KMS-11 (cell line): ENCODE data around the gene KDM7A.
A peak's percentile ranks its signal among the peaks of the same experiment; 100 is the strongest.

Experiments used
- H2AFZ ChIP-seq: fragments of 200-600 bp; sonication (generic); 2 replicates; pipeline ENCODE4 v1.6.1; 2016; ENCODE audit warnings: antibody characterized with exemption, mixed run types, low read depth
- H3K27ac ChIP-seq: fragments of 200-600 bp; sonication (generic); 2 replicates; pipeline ENCODE4 v1.6.1; 2016; ENCODE audit warnings: mild to moderate bottlenecking, mixed run types
- H3K27me3 ChIP-seq: fragments of 200-600 bp; sonication (generic); 2 replicates; pipeline ENCODE4 v1.6.1; 2017; ENCODE audit warnings: mild to moderate bottlenecking, low read depth, mixed run types, moderate library complexity; ENCODE audit not compliant: insufficient read depth
- H3K36me3 ChIP-seq: fragments of 200-600 bp; sonication (generic); 2 replicates; pipeline ENCODE4 v1.6.1; 2017; ENCODE audit warnings: mild to moderate bottlenecking, mixed run types; ENCODE audit not compliant: insufficient read depth
- H3K4me1 ChIP-seq: fragments of 200-600 bp; sonication (generic); 2 replicates; pipeline ENCODE4 v1.6.1; 2016; ENCODE audit warnings: mild to moderate bottlenecking, low read depth, mixed run types; ENCODE audit not compliant: poor library complexity, severe bottlenecking
- H3K4me2 ChIP-seq: fragments of 200-600 bp; sonication (generic); 2 replicates; pipeline ENCODE4 v1.7.0; 2016; ENCODE audit warnings: mild to moderate bottlenecking, mixed run types
- H3K4me3 ChIP-seq: fragments of 200-600 bp; sonication (generic); IDR thresholded peaks from 2 replicates; pipeline ENCODE4 v1.6.1; 2017; ENCODE audit warnings: low read depth, low read length, mixed read lengths; ENCODE audit not compliant: insufficient read depth
- H3K79me2 ChIP-seq: fragments of 200-600 bp; sonication (generic); 2 replicates; pipeline ENCODE4 v1.6.1; 2016; ENCODE audit warnings: low read depth, mixed run types; ENCODE audit not compliant: insufficient read depth
- H3K9ac ChIP-seq: fragments of 200-600 bp; sonication (generic); 2 replicates; pipeline ENCODE4 v1.6.1; 2016; ENCODE audit warnings: mild to moderate bottlenecking, mixed run types
- H4K20me1 ChIP-seq: fragments of 200-600 bp; sonication (generic); 2 replicates; pipeline ENCODE4 v1.6.1; 2016; ENCODE audit warnings: mild to moderate bottlenecking, mixed run types; ENCODE audit not compliant: insufficient read depth
- CTCF ChIP-seq: fragments of 200-600 bp; sonication (generic); conservative IDR thresholded peaks from 2 replicates; pipeline ENCODE4 v1.6.1; 2017; ENCODE audit warnings: low read depth, mild to moderate bottlenecking, antibody characterized with exemption, low read length, moderate library complexity, mixed read lengths

KDM7A gene

GRCh38 chr7:140214075-140214684 lies 37.4 kb upstream of the KDM7A start:
- H3K27ac ChIP-seq = peak overlapping the region; percentile 81

DNA sequence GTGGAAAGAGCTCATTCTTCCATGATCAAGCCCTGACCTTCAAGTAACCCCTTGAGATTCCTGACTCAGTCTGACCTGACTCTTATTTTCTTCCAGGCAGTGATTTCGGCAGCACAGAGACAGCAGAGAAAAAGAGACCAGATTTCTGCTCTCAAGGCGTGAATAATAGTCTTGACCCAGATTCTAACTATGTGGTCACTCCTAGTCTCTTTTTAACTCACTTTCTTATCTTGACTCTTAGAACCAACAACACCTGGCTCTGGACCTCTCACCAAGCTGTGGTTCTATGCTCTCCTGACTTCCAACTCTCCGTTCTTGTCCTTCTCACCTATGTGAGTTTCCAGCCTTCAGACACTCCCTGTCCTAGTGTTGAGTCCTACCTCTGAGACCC lies 36.9 kb upstream of the KDM7A start:
- H3K36me3 ChIP-seq = no peaks in the 10 kb centered on the region
- H3K4me3 ChIP-seq = no peak overlapping the region
- H2AFZ ChIP-seq = peak overlapping the region; percentile 12; the same call in 1 of the 2 replicates
- TF ChIP-seq CTCF = no peak
- H3K4me2 ChIP-seq = peak overlapping the region; percentile 89
- peaks cover 77% of the 10 kb centered on the region for H3K4me1 ChIP-seq
- H3K9ac ChIP-seq = peak overlapping the region; percentile 22; the same call in 1 of the 2 replicates
- peak overlapping the region; percentile 81 for H3K27ac ChIP-seq
- no peaks in the 10 kb centered on the region for H4K20me1 ChIP-seq
- H3K27me3 ChIP-seq = peaks cover 14% of the 10 kb centered on the region; the same call in 1 of the 2 replicates
- H3K79me2 ChIP-seq = no peaks in the 10 kb centered on the region

More at GRCh38 chr7:140214075-140214684, 37.4 kb upstream of the KDM7A start:
- no peaks in the 10 kb centered on the region for H3K79me2 ChIP-seq
- H3K9ac ChIP-seq = peak overlapping the region; percentile 22; the same call in 1 of the 2 replicates
- H3K4me3 ChIP-seq = no peak overlapping the region
- H3K4me1 ChIP-seq = peaks cover 72% of the 10 kb centered on the region
- TF ChIP-seq CTCF = no peak
- no peaks in the 10 kb centered on the region for H4K20me1 ChIP-seq
- peaks cover 14% of the 10 kb centered on the region; the same call in 1 of the 2 replicates for H3K27me3 ChIP-seq
- H3K36me3 ChIP-seq = no peaks in the 10 kb centered on the region
- peak overlapping the region; percentile 89 for H3K4me2 ChIP-seq
- peak overlapping the region; percentile 12; the same call in 1 of the 2 replicates for H2AFZ ChIP-seq

DNA sequence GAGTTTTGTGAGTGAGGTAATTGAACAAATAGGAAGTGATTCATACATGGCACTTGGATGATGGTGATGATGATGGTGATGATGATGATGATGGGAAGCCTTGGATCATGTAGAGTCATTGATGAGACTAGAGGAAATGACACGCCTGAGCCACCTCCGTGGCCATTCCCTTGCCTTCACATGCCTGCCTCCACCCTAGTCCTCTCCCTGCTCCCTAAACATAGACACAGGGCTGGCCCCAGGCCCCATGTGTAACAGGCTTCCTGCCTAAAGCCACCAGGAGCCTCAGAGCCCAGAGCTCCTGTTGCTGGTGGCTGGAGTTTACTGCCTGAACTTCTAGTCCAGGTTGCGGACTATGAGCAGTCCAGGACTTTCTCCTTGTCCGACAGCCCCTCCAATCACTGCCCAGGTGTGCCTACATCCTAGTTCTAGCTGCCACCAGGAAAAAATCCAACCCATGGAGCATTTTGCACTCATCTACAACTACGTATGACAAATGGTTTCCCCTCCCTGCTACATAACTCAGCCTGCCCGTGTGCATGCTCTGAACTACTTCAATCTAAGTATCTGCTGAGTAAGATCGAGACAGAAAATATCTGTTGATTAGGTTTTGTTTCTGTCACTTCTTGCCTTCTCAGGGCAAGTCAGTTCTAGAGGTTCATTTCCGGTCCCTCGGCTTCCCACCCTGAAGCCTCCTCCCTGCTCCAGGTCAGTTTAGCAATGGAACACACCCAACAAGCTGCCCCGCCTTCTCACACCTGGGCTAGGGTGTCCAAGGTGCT lies 35.5 kb upstream of the KDM7A start:
- Histone ChIP-seq H3K79me2 (no peaks in the 10 kb centered on the region), H3K36me3 (no peaks in the 10 kb centered on the region), H3K27ac (peak overlapping the region; percentile 81), H3K9ac (peak overlapping the region; percentile 36; the same call in 1 of the 2 replicates), H3K4me3 (no peak overlapping the region), H3K27me3 (peaks cover 14% of the 10 kb centered on the region; the same call in 1 of the 2 replicates), H4K20me1 (no peaks in the 10 kb centered on the region), H3K4me1 (peaks cover 80% of the 10 kb centered on the region), H3K4me2 (peak overlapping the region; percentile 89), H2AFZ (peak overlapping the region; percentile 51; the same call in 1 of the 2 replicates)
- TF ChIP-seq CTCF = no peak

DNA sequence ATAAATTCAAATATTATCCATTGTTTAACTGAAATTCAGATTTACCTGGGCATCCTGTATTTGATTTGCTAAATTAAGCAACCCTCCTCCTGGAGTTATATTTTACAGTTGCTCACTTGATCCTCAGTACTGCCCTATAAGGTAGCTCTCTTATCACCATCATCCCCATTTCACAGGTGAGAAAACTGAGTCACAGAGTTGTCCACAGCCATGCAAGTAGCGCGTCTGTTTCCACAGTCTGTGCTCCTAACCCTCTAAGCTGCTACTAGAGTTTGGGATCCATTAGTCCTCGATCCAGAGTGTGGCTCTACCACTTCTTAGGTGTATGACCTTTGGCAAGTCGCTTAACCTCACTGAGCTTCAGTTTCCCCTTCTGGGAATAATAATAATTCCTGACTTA lies 34.9 kb upstream of the KDM7A start:
- H3K36me3 ChIP-seq = no peaks in the 10 kb centered on the region
- no peaks in the 10 kb centered on the region for H3K79me2 ChIP-seq
- H2AFZ ChIP-seq = peak overlapping the region; percentile 51; the same call in 1 of the 2 replicates
- no peak for TF ChIP-seq CTCF
- peaks cover 14% of the 10 kb centered on the region; the same call in 1 of the 2 replicates for H3K27me3 ChIP-seq
- H3K9ac ChIP-seq = peak overlapping the region; percentile 36; the same call in 1 of the 2 replicates
- H3K4me2 ChIP-seq = peak overlapping the region; percentile 89
- H3K27ac ChIP-seq = peak overlapping the region; percentile 81
- peaks cover 80% of the 10 kb centered on the region for H3K4me1 ChIP-seq
- no peaks in the 10 kb centered on the region for H4K20me1 ChIP-seq
- no peak overlapping the region for H3K4me3 ChIP-seq
